ENCODE data around the gene TLK1. TPM values are rescaled to one million over a fixed set of nuclear protein-coding genes. Genes with fewer than 3 reads are reported as not detected.

TLK1 gene
- total and polyA plus RNA-seq, 9 of the 15 experiments (the other 6 are each of a cell fraction or from before 2014, with no cell fraction given), result 20.2 to 101 (median 40.5) TPM

- TF ChIP-seq, protein P1, sequence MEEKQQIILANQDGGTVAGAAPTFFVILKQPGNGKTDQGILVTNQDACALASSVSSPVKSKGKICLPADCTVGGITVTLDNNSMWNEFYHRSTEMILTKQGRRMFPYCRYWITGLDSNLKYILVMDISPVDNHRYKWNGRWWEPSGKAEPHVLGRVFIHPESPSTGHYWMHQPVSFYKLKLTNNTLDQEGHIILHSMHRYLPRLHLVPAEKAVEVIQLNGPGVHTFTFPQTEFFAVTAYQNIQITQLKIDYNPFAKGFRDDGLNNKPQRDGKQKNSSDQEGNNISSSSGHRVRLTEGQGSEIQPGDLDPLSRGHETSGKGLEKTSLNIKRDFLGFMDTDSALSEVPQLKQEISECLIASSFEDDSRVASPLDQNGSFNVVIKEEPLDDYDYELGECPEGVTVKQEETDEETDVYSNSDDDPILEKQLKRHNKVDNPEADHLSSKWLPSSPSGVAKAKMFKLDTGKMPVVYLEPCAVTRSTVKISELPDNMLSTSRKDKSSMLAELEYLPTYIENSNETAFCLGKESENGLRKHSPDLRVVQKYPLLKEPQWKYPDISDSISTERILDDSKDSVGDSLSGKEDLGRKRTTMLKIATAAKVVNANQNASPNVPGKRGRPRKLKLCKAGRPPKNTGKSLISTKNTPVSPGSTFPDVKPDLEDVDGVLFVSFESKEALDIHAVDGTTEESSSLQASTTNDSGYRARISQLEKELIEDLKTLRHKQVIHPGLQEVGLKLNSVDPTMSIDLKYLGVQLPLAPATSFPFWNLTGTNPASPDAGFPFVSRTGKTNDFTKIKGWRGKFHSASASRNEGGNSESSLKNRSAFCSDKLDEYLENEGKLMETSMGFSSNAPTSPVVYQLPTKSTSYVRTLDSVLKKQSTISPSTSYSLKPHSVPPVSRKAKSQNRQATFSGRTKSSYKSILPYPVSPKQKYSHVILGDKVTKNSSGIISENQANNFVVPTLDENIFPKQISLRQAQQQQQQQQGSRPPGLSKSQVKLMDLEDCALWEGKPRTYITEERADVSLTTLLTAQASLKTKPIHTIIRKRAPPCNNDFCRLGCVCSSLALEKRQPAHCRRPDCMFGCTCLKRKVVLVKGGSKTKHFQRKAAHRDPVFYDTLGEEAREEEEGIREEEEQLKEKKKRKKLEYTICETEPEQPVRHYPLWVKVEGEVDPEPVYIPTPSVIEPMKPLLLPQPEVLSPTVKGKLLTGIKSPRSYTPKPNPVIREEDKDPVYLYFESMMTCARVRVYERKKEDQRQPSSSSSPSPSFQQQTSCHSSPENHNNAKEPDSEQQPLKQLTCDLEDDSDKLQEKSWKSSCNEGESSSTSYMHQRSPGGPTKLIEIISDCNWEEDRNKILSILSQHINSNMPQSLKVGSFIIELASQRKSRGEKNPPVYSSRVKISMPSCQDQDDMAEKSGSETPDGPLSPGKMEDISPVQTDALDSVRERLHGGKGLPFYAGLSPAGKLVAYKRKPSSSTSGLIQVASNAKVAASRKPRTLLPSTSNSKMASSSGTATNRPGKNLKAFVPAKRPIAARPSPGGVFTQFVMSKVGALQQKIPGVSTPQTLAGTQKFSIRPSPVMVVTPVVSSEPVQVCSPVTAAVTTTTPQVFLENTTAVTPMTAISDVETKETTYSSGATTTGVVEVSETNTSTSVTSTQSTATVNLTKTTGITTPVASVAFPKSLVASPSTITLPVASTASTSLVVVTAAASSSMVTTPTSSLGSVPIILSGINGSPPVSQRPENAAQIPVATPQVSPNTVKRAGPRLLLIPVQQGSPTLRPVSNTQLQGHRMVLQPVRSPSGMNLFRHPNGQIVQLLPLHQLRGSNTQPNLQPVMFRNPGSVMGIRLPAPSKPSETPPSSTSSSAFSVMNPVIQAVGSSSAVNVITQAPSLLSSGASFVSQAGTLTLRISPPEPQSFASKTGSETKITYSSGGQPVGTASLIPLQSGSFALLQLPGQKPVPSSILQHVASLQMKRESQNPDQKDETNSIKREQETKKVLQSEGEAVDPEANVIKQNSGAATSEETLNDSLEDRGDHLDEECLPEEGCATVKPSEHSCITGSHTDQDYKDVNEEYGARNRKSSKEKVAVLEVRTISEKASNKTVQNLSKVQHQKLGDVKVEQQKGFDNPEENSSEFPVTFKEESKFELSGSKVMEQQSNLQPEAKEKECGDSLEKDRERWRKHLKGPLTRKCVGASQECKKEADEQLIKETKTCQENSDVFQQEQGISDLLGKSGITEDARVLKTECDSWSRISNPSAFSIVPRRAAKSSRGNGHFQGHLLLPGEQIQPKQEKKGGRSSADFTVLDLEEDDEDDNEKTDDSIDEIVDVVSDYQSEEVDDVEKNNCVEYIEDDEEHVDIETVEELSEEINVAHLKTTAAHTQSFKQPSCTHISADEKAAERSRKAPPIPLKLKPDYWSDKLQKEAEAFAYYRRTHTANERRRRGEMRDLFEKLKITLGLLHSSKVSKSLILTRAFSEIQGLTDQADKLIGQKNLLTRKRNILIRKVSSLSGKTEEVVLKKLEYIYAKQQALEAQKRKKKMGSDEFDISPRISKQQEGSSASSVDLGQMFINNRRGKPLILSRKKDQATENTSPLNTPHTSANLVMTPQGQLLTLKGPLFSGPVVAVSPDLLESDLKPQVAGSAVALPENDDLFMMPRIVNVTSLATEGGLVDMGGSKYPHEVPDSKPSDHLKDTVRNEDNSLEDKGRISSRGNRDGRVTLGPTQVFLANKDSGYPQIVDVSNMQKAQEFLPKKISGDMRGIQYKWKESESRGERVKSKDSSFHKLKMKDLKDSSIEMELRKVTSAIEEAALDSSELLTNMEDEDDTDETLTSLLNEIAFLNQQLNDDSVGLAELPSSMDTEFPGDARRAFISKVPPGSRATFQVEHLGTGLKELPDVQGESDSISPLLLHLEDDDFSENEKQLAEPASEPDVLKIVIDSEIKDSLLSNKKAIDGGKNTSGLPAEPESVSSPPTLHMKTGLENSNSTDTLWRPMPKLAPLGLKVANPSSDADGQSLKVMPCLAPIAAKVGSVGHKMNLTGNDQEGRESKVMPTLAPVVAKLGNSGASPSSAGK (IDR thresholded peaks at IDR 0.05), result no peak
- no peak for TF ChIP-seq SLC30A9 (CRISPR knock-in tag; IDR thresholded peaks at IDR 0.05)
- no peak for TF ChIP-seq PRMT5 (CRISPR knock-in tag; IDR thresholded peaks at IDR 0.05)
- TF ChIP-seq, protein P2, sequence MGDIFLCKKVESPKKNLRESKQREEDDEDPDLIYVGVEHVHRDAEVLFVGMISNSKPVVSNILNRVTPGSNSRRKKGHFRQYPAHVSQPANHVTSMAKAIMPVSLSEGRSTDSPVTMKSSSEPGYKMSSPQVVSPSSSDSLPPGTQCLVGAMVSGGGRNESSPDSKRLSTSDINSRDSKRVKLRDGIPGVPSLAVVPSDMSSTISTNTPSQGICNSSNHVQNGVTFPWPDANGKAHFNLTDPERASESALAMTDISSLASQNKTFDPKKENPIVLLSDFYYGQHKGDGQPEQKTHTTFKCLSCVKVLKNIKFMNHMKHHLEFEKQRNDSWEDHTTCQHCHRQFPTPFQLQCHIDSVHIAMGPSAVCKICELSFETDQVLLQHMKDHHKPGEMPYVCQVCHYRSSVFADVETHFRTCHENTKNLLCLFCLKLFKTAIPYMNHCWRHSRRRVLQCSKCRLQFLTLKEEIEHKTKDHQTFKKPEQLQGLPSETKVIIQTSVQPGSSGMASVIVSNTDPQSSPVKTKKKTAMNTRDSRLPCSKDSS (IDR thresholded peaks at IDR 0.05; ENCODE audit: low read depth, partially characterized antibody), result no peak
These were observed 156.3 kb downstream of the TLK1 start (continued) for GRCh38 chr2:171004363-171004762.

Measured in K562 (cell line).